ENCODE data around the gene EPHA3. TPM values are rescaled to one million over a fixed set of nuclear protein-coding genes. Genes with fewer than 3 reads are reported as not detected.

EPHA3 gene
- polyA plus RNA-seq (2013, experiment 1 of 2; ENCODE audit: insufficient read length), result 0.22 TPM
- 0.35 TPM for polyA plus RNA-seq (2013, experiment 2 of 2; ENCODE audit: insufficient read length)

GRCh38 chr3:89107461-89108290 lies at the start of gene EPHA3:
TSS of gene EPHA3 (plus strand) at chr3:89107621. CDS start at chr3:89107749, 128 bp downstream.
- peak; percentile 71 for DNase-seq

DNA sequence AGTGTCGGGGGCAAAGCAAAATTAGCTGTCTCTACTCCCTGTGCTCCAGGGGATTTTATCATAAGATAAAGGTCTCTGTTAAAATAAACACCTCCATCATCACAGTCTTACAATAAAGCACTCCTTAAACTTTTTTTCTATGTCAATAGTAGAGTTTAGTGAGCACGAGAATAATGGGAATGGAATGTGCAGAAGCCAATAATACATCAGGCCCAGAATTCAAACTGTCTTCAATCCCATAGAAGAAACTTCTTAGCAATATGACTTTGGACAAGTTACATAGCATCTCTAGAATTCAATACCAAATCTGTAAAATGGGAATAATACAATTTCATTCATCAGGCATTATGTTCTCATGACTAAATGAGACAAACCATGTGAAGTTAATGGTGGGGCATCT lies 49.0 kb upstream of the EPHA3 start:
- peak; percentile 23 for DNase-seq

DNA sequence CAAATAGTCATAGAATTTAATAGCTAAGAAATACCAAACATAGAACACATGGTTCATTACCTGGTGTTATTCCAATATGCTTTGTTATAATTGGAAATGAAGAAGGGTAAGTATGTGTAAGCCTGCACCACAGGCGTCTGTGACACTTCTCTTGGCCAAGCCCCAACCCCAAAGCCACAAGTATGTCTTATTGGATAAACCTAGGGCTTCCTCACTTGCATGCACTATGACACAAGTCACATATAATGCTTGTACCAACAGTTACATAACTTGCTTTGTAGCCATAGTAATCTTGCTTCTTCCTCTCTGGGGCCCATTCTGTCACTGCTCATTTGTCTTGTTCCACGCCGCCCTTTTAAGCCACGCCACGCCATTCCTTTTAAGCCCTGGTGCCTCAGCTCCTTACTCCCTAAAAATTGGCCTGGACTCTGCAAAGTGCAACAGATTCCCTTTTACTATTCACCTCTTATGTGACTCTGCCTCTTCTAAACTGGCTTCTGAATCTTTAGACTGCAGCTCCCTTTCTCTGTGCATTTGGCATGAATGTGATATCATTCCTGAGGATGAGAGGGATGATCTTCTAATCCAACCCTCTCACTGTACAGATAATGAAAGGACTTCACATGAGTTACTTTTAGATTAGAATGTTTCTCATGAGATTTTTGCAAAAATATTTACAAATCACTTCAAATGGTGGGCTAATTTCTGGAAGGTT lies 48.1 kb upstream of the EPHA3 start:
- DNase-seq, result peak; percentile 89

GRCh38 chr3:89061259-89061658 lies 46.2 kb upstream of the EPHA3 start:
- no peak for DNase-seq

GRCh38 chr3:89067736-89068135 lies 39.7 kb upstream of the EPHA3 start:
- DNase-seq, result no peak

GRCh38 chr3:89072642-89073041 lies 34.8 kb upstream of the EPHA3 start:
- no peak for DNase-seq

DNA sequence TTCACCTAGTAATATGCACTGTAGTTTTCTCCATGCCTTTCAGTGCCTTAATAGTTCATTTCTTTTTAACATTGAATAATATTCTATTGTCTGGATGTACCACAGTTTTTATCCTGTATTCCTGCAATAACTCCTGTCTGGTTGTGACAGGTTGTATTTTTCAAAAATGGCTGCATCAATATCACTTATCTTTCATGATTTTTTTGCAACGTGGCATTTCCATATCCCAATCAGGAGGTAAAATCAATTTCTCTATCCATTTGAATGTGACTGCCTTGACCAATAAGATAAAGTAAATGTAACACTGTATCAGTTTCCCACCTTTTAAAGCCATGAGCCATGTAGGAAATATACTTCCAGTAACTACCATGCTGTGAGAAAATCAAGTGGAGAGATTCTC lies 27.5 kb upstream of the EPHA3 start:
- DNase-seq, result no peak

DNA sequence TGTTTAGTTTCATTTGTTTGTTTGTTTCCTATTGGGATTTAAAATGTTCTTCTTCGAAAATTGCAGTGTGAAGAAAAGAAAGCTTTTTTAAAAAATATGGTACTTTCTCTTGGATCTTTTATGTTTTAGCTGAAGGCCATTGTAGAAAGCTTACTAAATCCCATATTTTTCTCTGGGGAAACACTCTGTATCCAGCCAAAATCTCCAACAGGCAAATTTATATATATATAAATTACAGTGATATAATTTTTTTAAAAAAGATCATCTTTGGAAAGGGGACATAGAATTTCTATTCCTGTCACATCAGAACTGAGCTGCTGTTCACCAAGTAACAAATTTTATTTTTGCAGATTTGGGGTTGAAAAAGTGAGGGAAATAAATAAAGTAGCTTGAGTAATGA lies 19.6 kb upstream of the EPHA3 start:
- no peak for DNase-seq

GRCh38 chr3:89098173-89098572 lies 9.2 kb upstream of the EPHA3 start:
- peak; percentile 15 for DNase-seq

GRCh38 chr3:89098964-89099585 lies 8.3 kb upstream of the EPHA3 start:
- peak; percentile 68 for DNase-seq

- DNase-seq, result no peak
Measured at GRCh38 chr3:89101251-89101650, 6.2 kb upstream of the EPHA3 start.

DNA sequence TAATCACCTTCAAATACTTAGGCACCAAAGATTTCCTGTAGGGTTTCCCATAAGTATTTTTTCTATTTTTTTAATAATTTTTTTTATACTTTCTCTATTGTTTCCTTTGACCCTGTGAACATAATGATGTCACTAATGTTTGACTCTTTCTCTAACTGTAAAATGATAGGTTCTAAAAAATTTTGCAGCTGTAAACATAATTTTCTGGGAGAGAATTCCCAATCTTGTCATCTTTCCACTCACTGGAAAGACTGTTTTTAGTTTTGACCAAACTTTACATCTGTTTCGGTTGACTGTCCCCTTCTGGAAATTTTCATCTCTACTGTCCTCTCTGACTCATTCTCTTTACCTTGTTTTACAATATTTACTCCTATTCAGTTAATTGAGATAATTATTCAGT lies 5.5 kb upstream of the EPHA3 start:
- DNase-seq, result no peak

DNA sequence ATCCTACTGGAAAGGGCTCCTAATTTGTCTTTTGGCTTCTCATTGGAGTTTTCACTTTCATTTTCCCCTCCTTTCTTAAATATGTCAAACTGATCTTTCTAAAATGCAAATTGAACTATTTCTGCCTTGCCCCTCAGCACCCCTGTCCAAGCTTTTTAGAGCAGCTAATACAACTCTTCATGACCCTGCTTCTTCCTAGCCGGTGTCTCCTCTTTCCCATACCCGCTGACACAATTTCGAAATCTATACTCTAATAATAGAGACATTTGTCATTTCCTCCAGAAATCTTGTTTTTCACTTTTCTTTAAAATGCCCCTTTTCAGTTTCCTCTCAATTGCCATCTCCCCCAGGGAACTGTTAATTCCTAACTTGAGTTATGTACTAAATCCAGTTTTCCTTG lies 2.9 kb upstream of the EPHA3 start:
- DNase-seq, result no peak

- DNase-seq, result no peak
Measured at GRCh38 chr3:89105503-89105902, 1.9 kb upstream of the EPHA3 start.

DNA sequence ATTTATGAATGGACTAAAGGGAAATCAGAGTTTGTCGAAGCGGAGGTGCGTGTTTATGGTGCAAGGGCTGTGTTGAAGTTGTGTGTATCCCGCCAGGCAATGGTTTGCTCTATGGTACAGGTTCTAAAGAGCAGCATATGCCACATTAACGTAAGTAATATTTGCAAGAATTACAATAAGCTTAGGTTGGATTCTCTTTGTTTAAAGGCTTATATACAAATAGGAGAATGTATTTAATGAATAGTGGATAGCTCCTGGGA lies 800 bp downstream of the EPHA3 start:
- DNase-seq, result no peak

GRCh38 chr3:89113344-89113743 lies 5.9 kb downstream of the EPHA3 start:
- no peak for DNase-seq

DNA sequence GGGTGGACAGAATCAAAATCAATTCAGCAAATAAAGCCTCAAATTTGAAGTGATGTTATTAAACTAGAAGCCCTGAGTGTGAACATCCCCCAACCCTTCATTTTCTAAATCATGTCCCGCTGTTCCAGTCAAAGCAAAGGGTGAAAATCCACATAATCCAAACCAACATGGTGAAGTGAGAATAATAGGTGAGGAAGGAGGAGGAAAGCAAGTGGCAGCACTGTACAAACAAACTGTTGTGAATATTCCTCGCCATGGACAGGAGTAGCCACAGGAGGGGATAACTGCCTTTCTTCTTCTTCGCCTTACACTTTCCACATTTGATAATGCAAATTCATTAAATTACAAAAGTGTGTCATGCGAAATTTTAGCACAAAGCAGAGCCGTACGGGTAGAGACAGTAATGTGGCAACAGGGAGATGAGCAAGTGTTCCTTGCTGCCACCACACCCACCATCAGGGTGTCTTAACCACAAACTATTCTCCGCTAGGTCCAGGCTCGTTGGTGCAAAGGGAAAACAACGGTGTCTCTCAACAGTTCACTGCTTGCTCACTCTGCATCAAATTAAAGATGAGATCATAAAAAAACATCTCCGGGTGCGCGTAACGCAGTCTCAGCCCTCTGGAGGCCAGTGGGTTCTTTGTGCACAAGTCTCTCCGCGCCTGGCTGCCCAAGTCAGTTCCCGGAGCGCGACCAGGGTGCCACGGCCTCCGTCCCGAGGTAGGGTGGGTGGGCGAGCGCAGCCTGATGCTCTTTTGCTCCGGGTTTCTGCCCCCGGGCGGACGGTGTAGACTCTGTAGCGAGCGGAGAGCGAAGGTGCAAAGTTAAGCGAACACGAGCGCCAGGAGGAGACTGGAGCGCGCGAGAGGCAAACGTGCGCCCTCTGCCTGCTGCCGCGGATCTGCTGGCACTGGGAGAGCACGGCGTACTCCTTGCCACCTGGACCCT lies 6.7 kb downstream of the EPHA3 start:
- peak; percentile 59 for DNase-seq

DNA sequence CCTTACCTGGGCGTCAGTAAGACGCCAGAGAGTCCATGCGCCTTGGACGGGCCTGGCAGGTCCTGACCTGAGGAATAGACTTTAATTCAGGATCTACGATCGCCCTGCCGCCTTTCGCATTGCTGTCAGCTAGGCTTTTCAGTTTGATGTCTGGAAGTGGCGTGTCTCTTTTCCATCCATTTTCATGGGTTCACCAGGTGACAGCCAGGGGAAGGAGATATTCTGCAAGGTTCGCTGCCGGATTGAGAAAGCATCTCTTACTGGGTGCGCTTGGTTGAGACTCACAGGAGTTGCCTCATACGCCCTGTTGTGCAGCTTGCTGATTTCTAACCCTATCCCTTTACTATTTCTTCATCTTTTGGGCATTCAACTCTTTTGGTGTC lies 7.4 kb downstream of the EPHA3 start:
- DNase-seq, result no peak

DNA sequence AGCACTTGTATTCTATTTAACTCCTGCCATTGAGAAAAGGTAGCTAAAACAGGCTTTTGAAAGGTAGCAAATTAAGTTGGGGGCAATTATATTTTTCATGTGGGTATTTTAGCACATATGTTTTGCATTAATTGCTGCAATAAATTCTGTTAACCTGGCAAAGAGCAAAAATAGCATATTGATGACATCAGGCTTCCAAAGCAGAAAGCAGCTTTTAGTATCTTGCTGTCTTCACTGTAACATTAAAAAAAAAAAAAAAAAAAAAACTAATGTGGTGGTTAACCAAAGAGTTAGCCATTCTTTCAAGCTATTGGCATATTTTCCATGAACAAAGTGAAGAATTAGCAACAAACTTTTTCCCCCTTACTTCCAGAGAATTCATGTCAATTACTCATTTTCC lies 9.1 kb downstream of the EPHA3 start:
- peak; percentile 60 for DNase-seq

GRCh38 chr3:89138048-89138447 lies 30.6 kb downstream of the EPHA3 start:
- peak; percentile 11 for DNase-seq

DNA sequence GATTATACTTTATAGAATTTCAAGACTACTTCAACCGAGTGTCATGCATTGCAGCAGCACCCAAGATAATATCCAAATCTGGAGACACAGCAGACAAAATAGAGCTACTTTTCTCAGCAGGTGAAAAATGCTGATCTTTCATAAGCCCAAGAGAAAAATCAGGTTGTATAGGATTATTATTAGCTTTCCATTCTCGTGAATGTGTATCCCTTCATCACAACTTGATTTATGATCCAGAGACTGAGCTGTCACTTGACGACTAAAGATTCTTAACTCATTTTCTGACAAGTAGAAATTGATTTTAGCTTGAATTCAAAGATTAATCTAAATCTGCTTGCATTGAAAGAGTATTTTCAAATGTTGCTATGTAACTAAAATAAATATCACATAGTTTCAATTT lies 32.4 kb downstream of the EPHA3 start:
- no peak for DNase-seq

GRCh38 chr3:89144080-89144479 lies 36.7 kb downstream of the EPHA3 start:
- no peak for DNase-seq

GRCh38 chr3:89145995-89146394 lies 38.6 kb downstream of the EPHA3 start:
- DNase-seq, result peak; percentile 97

All from fibroblast of skin of scalp (primary cell).